Measurements from ENCODE around the gene VAMP4. TPM values are rescaled to one million over a fixed set of nuclear protein-coding genes. Genes with fewer than 3 reads are reported as not detected.

The VAMP4 gene
- total RNA-seq, result 3.6 TPM

- no peak for TF ChIP-seq CTCF (IDR thresholded peaks at IDR 0.05)
- no peaks in the 10 kb centered on the region for H3K9me3 ChIP-seq
- H3K27me3 ChIP-seq, result no peaks in the 10 kb centered on the region
- H3K36me3 ChIP-seq, result peaks cover 0 to 11% of the 10 kb centered on the region in 2 donors
- peak; percentile 51 to 94 for DNase-seq (ENCODE audit: low spot score in 2 of 2)
- peak within 1 kb of the TSS; percentile 90 to 96 for H3K4me3 ChIP-seq
- peaks cover 9 to 41% of the 10 kb centered on the region in 2 donors for H3K4me1 ChIP-seq
- intact Hi-C loops (cut with DNase I), result loop anchor here (1.0 to 5.0 kb wide), 3 partner anchors 39 to 791 kb away; partner anchors contain the start of genes METTL13 and SUCO
- H3K27ac ChIP-seq, result peak within 1 kb of the TSS; percentile 95 to 97
Observed at GRCh38 chr1:171741872-171742576, at the start of gene VAMP4. Gene VAMP4 (minus strand): TSS chr1:171742065. CDS start chr1:171738414, 3,651 bp downstream.

- no peak for DNase-seq (ENCODE audit: low spot score in 2 of 2)
- H3K27ac ChIP-seq, result no peak overlapping the region
- no peak overlapping the region for H3K4me3 ChIP-seq
- peaks cover 51 to 97% of the 10 kb centered on the region in 2 donors for H3K36me3 ChIP-seq
- H3K4me1 ChIP-seq, result peaks cover 0 to 4% of the 10 kb centered on the region in 2 donors
- no peaks in the 10 kb centered on the region for H3K27me3 ChIP-seq
- intact Hi-C loops (cut with DNase I), result no loop called here
- no peak for TF ChIP-seq CTCF (IDR thresholded peaks at IDR 0.05)
- no peaks in the 10 kb centered on the region for H3K9me3 ChIP-seq
Observed at GRCh38 chr1:171790318-171790717, 48.5 kb upstream of the VAMP4 start.

GRCh38 chr1:171788696-171789095, 46.8 kb upstream of the VAMP4 start:
- no peak for DNase-seq (ENCODE audit: low spot score in 2 of 2)
- intact Hi-C loops (cut with DNase I), result no loop called here
- Histone ChIP-seq H3K9me3 (no peaks in the 10 kb centered on the region), H3K4me1 (peaks cover 0 to 11% of the 10 kb centered on the region in 2 donors), H3K4me3 (no peak overlapping the region), H3K27ac (no peak overlapping the region), H3K36me3 (peaks cover 55 to 95% of the 10 kb centered on the region in 2 donors), H3K27me3 (no peaks in the 10 kb centered on the region)
- no peak for TF ChIP-seq CTCF (IDR thresholded peaks at IDR 0.05)

- Histone ChIP-seq H3K9me3 (no peaks in the 10 kb centered on the region), H3K36me3 (peaks cover 55 to 88% of the 10 kb centered on the region in 2 donors), H3K27me3 (no peaks in the 10 kb centered on the region), H3K27ac (no peak overlapping the region), H3K4me1 (peaks cover 0 to 11% of the 10 kb centered on the region in 2 donors), H3K4me3 (no peak overlapping the region)
- intact Hi-C loops (cut with DNase I), result no loop called here
- no peak for TF ChIP-seq CTCF (IDR thresholded peaks at IDR 0.05)
- no peak for DNase-seq (ENCODE audit: low spot score in 2 of 2)
Observed at GRCh38 chr1:171787686-171788480, 46.0 kb upstream of the VAMP4 start.

- Histone ChIP-seq H3K27me3 (no peaks in the 10 kb centered on the region), H3K4me3 (no peak overlapping the region), H3K4me1 (peaks cover 5 to 18% of the 10 kb centered on the region in 2 donors), H3K9me3 (no peaks in the 10 kb centered on the region), H3K27ac (no peak overlapping the region), H3K36me3 (peaks cover 46 to 75% of the 10 kb centered on the region in 2 donors)
- TF ChIP-seq CTCF (IDR thresholded peaks at IDR 0.05), result no peak
- no peak for DNase-seq (ENCODE audit: low spot score in 2 of 2)
- intact Hi-C loops (cut with DNase I), result no loop called here
Observed at GRCh38 chr1:171786534-171786933, 44.7 kb upstream of the VAMP4 start.

All from ascending aorta (tissue), 2 donors.